22Rv1 (cell line): Measurements from ENCODE around the gene CCR5.

Experiments used
- ZFX ChIP-seq: fragments of 450-650 bp; IDR thresholded peaks from 2 replicates; pipeline ENCODE4 v1.6.1; 2017; ENCODE audit warnings: antibody characterized with exemption, borderline replicate concordance
- TF ChIP-seq, protein P1 (sequence below): fragments of 450-650 bp; IDR thresholded peaks from 2 replicates; pipeline ENCODE4 v1.5.1; 2017; ENCODE audit warnings: mild to moderate bottlenecking

DNA sequence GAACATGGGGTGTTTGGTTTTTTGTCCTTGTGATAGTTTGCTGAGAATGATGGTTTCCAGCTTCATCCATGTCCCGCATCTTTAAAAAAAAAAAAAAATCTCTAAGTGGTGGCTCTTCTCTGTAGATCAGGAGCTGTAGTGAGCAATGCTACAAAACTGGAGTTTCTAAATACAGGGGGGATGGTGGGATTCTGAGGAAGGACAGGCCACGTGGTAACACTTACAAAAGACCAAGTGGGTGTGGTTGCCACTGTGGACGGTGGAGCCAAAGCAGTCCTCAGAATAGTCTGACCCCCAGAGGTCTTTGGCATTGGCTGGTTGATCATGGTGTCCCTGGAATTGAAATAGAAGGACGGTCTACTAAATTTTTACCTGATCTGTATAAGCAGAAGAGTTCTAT lies 44.0 kb downstream of the CCR5 start:
- TF ChIP-seq, protein P1, sequence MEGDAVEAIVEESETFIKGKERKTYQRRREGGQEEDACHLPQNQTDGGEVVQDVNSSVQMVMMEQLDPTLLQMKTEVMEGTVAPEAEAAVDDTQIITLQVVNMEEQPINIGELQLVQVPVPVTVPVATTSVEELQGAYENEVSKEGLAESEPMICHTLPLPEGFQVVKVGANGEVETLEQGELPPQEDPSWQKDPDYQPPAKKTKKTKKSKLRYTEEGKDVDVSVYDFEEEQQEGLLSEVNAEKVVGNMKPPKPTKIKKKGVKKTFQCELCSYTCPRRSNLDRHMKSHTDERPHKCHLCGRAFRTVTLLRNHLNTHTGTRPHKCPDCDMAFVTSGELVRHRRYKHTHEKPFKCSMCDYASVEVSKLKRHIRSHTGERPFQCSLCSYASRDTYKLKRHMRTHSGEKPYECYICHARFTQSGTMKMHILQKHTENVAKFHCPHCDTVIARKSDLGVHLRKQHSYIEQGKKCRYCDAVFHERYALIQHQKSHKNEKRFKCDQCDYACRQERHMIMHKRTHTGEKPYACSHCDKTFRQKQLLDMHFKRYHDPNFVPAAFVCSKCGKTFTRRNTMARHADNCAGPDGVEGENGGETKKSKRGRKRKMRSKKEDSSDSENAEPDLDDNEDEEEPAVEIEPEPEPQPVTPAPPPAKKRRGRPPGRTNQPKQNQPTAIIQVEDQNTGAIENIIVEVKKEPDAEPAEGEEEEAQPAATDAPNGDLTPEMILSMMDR = no peak
- no peak for TF ChIP-seq ZFX
